Psoas muscle (tissue), 8 donors: ENCODE data around the gene CAMK2N1. TPM values are rescaled to one million over a fixed set of nuclear protein-coding genes. Genes with fewer than 3 reads are reported as not detected.
"Not testable (repeated sequence)": the region's sequence is repeated elsewhere in the genome, so short reads cannot be mapped to it uniquely, and the experiment has no call there.

ENCODE experiments used
- ATAC-seq, 4 donors: fragments of 200-7000 bp; cut with Tn5 transposase; one replicate each; pipeline ENCODE4 v1.9.1; 2020; ENCODE audit warnings: moderate library complexity in 3 of 4, mild to moderate bottlenecking in 2 of 4
- DNase-seq, 2 donors: peaks; one replicate each; pipeline ENCODE4 v3.0.0-alpha.2; 2020
- H3K27ac ChIP-seq: fragments of 200-600 bp; one replicate; pipeline ENCODE4 v1.8.0; 2022
- H3K27me3 ChIP-seq, 3 donors: fragments of 200-600 bp in 1 of 3; one replicate each; pipeline versions ENCODE4 v1.6.1 to v1.8.0; 2013 to 2022; ENCODE audit warnings: low read length in 2 of 3, mild to moderate bottlenecking in 2 of 3, moderate library complexity in 1 of 3; ENCODE audit not compliant: insufficient read depth in 3 of 3
- H3K36me3 ChIP-seq, 2 donors: fragments of 200-600 bp in 1 of 2; one replicate each; pipeline versions ENCODE4 v1.6.1 to v1.8.0; 2013 to 2022; ENCODE audit warnings: low read depth in 1 of 2, mild to moderate bottlenecking in 1 of 2, moderate library complexity in 1 of 2; ENCODE audit not compliant: insufficient read depth in 1 of 2
- H3K4me1 ChIP-seq: fragments of 200-600 bp; one replicate; pipeline ENCODE4 v1.8.0; 2022
- H3K4me3 ChIP-seq: fragments of 200-600 bp; one replicate; pipeline ENCODE4 v1.8.0; 2022; ENCODE audit warnings: mild to moderate bottlenecking
- H3K9me3 ChIP-seq: fragments of 200-600 bp; one replicate; pipeline ENCODE4 v1.8.0; 2022
- CTCF ChIP-seq: fragments of 200-600 bp; IDR thresholded peaks from one replicate; pipeline ENCODE4 v1.8.0; 2022; ENCODE audit warnings: antibody characterized with exemption
- WGBS, 3 donors: extraction: QIAGEN DNeasy Blood & Tissue Kit; methylation state at CpG; one replicate each; pipeline versions ENCODE4 v1.1.6 to v1.1.7; 2013; 5-methylcytosine and 5-hydroxymethylcytosine counted together
- intact Hi-C, 2 donors: fragments of 100-400 bp; cut with DNase I; formaldehyde crosslinking; loops; one replicate each; pipeline versions ENCODE4 v1.11.0 to v1.14.2; 2022
- polyA plus RNA-seq, 3 donors: library from polyadenylated mRNA; stranded (reverse); fragments of 200-250 nt; gene quantifications; one replicate each; pipeline ENCODE4 v1.2.3, GENCODE V29; 2013
- total RNA-seq, 4 donors: library from RNA; stranded (reverse); fragmentation: NEBNext Ultra II Directional in 2 of 4; extraction: Animal tissue kit (Norgen Biotek cat#: 25700) in 2 of 4; gene quantifications; one replicate each; pipeline versions ENCODE4 v1.2.1 to v1.2.4, GENCODE V29; 2021 to 2023
- donor health status: healthy with polysubstance abuse.
- donor health status: DM: no; HTN: no; CAD: no; lungs with moderate emphysema.
- donor health status: Bipolar disorder and iron deficiency.
- donor health status: healthy.
- donor health status: DM: yes; HTN: yes; CAD: no.
- donor health status: DM: no; HTN: no; CAD: no.
- donor health status: DM: no; HTN: no; CAD: no.
- donor health status: DM: yes; HTN: yes; CAD: no.

CAMK2N1 gene
- total and polyA plus RNA-seq, 7 donors, result 2.2 to 7.9 (median 4.2) TPM

GRCh38 chr1:20497506-20497905 is 11.5 kb upstream of the CAMK2N1 start:
- Histone ChIP-seq H3K27me3 (no peaks in the 10 kb centered on the region), H3K4me1 (no peaks in the 10 kb centered on the region), H3K4me3 (no peak overlapping the region), H3K9me3 (no peaks in the 10 kb centered on the region), H3K36me3 (peaks cover 6 to 47% of the 10 kb centered on the region in 2 donors), H3K27ac (no peak overlapping the region)
- DNase-seq, result no peak
- 65 to 75% (median 69%) methylated on average over 6 of the region's 6 CpGs for WGBS, 3 donors
- intact Hi-C loops, result loop anchor here (10.0 kb wide), 2 partner anchors 523 to 583 kb away; partner anchors contain the start of gene PLA2G2A (in 1 of the 2)
- no peak for ATAC-seq
- TF ChIP-seq CTCF, result no peak

- intact Hi-C loops, result loop anchor here (10.0 kb wide), 2 partner anchors 522 to 582 kb away; partner anchors contain the start of gene PLA2G2A (in 1 of the 2)
Observed at GRCh38 chr1:20496725-20497383, 10.8 kb upstream of the CAMK2N1 start.

GRCh38 chr1:20496241-20496661 is 10.2 kb upstream of the CAMK2N1 start:
- Histone ChIP-seq H3K27ac (no peak overlapping the region), H3K4me3 (no peak overlapping the region), H3K27me3 (no peaks in the 10 kb centered on the region), H3K36me3 (peaks cover 6 to 34% of the 10 kb centered on the region in 2 donors), H3K4me1 (no peaks in the 10 kb centered on the region), H3K9me3 (no peaks in the 10 kb centered on the region)
- intact Hi-C loops, result loop anchor here (10.0 kb wide), 2 partner anchors 521 to 581 kb away; partner anchors contain the start of gene PLA2G2A (in 1 of the 2)
- ATAC-seq (no peak), DNase-seq (no peak)
- TF ChIP-seq CTCF, result no peak
- 82 to 85% (median 85%) methylated on average over 8 of the region's 8 CpGs for WGBS, 3 donors

More at GRCh38 chr1:20496725-20497383, 10.8 kb upstream of the CAMK2N1 start:
- H3K4me3 ChIP-seq, H3K4me1 ChIP-seq, ATAC-seq, H3K9me3 ChIP-seq, H3K27ac ChIP-seq, H3K27me3 ChIP-seq, DNase-seq: not testable (repeated sequence)
- peaks cover 6 to 40% of the 10 kb centered on the region in 2 donors for H3K36me3 ChIP-seq
- 84 to 90% (median 88%) methylated on average over 12 of the region's 12 CpGs for WGBS, 3 donors

GRCh38 chr1:20495661-20496060 is 9.7 kb upstream of the CAMK2N1 start:
- no peak overlapping the region for H3K27ac ChIP-seq
- H3K4me1 ChIP-seq, result no peaks in the 10 kb centered on the region
- no peaks in the 10 kb centered on the region for H3K9me3 ChIP-seq
- H3K36me3 ChIP-seq, result peaks cover 6 to 28% of the 10 kb centered on the region in 2 donors
- ATAC-seq (no peak), DNase-seq (no peak)
- intact Hi-C loops, result loop anchor here (10.0 kb wide), 2 partner anchors 521 to 581 kb away; partner anchors contain the start of gene PLA2G2A (in 1 of the 2)
- TF ChIP-seq CTCF, result no peak
- WGBS, 3 donors, result 91 to 100% (median 92%) methylated on average over 1 of the region's 1 CpG
- H3K4me3 ChIP-seq, result no peak overlapping the region
- no peaks in the 10 kb centered on the region for H3K27me3 ChIP-seq

GRCh38 chr1:20494609-20495311 is 8.8 kb upstream of the CAMK2N1 start:
- WGBS, 3 donors, result 17 to 38% (median 24%) methylated on average over 5 of the region's 5 CpGs
- DNase-seq (no peak), ATAC-seq (peak in 2 of 4 donors; percentile 14 to 26)
- Histone ChIP-seq H3K9me3 (no peaks in the 10 kb centered on the region), H3K36me3 (peaks cover 6 to 19% of the 10 kb centered on the region in 2 donors), H3K4me1 (no peaks in the 10 kb centered on the region), H3K27me3 (no peaks in the 10 kb centered on the region), H3K4me3 (no peak overlapping the region), H3K27ac (no peak overlapping the region)
- intact Hi-C loops, result loop anchor here (5.0 to 10.0 kb wide), 6 partner anchors 117 to 580 kb away; partner anchors contain the start of gene PLA2G2A (in 1 of the 2)
- no peak for TF ChIP-seq CTCF
